GM12874 (cell line): Measurements from ENCODE around the gene SULT1C2.

Experiments used
- TF ChIP-seq, protein P1 (sequence below): IDR thresholded peaks from 2 replicates; pipeline ENCODE4 v1.5.1; 2011; ENCODE audit warnings: low read depth, mild to moderate bottlenecking, control low read depth, low read length, moderate library complexity; ENCODE audit not compliant: insufficient read depth

Gene SULT1C2

DNA sequence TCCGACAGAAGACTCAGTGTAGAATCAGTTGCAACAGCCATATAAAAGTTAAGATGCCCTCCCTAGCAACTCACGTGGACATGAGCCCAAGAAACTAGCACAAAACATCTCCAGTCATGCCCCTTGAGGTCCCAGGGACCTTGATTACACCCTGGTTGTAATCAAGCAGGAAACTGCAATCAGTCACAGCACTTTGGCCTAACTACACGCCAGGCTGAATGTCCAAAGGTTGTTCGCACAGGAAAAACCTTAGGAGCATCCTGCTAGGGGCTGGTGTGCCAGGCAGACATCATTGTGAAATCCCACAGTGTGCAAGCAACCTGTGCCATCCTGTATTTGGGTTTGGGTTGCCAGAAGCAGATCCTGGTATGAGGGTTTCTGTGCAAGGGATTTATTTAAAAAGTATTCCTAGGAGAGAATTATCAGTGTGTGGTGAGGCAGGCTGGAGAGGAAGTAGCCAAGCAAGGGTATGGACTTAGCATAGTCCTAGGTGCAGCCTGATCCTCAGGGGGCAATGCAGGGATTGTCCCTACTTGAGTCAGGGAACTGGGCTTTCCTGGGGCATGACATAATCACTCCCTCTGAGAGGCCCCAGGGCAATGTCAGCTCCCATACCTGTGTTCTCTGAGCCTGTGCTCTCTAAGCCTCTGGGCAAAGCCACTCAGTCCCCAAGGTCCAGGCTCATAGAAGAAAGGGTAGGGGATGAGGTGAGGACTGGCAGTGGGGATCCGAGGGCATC lies 17.8 kb upstream of the SULT1C2 start:
- TF ChIP-seq, protein P1, sequence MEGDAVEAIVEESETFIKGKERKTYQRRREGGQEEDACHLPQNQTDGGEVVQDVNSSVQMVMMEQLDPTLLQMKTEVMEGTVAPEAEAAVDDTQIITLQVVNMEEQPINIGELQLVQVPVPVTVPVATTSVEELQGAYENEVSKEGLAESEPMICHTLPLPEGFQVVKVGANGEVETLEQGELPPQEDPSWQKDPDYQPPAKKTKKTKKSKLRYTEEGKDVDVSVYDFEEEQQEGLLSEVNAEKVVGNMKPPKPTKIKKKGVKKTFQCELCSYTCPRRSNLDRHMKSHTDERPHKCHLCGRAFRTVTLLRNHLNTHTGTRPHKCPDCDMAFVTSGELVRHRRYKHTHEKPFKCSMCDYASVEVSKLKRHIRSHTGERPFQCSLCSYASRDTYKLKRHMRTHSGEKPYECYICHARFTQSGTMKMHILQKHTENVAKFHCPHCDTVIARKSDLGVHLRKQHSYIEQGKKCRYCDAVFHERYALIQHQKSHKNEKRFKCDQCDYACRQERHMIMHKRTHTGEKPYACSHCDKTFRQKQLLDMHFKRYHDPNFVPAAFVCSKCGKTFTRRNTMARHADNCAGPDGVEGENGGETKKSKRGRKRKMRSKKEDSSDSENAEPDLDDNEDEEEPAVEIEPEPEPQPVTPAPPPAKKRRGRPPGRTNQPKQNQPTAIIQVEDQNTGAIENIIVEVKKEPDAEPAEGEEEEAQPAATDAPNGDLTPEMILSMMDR: no peak

DNA sequence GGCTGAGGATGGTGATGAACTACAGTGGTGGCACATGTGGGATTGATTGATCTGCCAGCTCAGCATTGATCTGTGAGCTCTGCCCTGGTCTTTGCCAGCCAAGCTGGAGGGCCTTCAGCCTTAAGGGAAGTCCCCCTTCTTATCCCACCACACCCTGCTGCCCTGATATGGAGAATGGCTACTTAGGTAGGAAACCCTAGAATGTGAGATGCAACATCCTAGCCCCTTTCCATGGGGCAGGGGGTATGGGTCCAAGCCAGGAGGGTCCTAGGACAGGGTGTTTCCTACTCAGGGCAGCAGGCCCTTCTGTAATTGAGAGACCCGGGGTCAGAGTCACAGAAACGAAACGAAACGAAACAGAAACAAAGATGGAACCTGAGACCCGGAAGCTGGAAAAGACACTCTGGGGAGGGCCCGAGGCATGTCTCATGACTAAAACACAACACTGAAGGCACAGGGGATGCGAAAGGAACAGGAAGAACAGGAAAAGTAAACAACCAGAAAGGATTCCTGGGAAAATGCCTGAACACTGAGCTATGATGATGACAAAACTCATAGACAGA lies 16.9 kb upstream of the SULT1C2 start:
- TF ChIP-seq, protein P1: no peak

DNA sequence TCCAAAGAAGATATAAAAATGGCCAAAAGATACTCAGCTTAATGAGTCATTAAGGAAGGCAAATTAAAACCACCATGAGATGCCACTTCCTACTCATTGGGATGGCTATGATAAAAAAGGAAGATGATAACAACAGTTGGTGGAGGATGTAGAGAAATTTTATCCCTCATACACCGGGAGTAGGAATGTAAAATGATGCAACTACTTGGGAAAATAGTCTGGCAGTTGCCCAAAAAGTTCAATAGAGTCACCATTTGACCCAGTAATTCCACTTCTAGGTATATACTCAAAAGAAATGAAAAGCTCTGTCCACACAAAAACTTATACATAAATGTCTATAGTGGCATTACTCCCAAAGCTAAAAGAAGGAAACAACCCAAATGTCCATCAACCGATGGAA lies 10.1 kb upstream of the SULT1C2 start:
- TF ChIP-seq, protein P1: no peak

DNA sequence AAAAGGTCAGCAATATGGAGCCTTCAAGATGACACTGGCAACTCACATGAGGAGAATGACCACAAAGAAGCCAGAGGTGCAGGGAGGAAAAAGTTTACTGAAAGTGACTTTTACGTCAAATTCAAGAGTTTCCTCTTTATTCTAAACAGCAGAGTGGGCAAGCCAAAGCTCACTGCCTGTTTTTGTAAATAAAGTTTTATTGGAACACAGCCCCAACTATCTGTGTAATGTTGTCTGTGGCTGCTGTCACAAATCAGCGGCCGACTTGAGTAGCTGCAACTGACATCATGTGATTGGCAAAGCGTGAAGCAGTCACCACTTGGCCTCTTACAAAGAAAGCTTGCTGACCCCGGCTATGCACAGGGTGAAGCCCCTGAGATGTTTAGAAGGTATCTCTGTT lies 9.2 kb upstream of the SULT1C2 start:
- TF ChIP-seq, protein P1: no peak

DNA sequence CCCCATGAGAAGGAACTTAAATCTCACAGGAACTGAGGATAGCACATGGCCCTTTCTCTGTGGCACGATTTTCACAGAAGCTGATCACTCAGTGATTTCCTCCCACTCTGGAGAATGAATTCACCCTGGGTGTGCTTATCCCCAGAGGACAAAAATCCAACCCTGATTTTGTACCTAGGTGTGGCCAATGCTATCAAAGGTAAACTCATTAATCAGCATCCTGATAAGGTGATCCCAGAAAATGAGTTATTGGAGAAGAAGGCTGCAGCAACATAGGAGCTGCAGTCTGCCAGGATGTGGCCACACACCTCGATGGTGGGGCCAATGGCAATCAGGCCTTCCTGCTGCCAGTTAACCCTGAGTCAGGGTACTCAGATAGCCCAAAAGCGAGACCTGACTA lies 8.2 kb upstream of the SULT1C2 start:
- TF ChIP-seq, protein P1: no peak

DNA sequence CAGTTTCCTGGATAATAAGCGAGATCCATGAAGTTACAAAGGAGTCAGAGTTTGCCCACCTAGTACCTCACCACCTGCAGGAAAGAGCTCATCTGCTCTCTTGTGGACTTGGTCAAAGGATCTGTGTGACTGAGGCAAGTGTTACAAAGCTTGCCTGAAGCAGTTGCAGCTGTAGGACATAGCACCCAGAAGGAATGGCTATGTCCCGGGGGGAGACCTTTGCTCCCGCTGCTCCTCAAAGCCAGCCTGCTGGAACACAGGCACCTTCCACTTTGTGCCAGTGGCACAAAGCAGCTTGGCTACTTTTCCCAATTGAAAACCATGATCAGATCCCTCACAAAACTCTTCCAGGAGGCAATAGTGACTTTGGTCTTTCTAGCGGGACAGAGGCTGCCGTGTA lies 3.1 kb upstream of the SULT1C2 start:
- TF ChIP-seq, protein P1: no peak

DNA sequence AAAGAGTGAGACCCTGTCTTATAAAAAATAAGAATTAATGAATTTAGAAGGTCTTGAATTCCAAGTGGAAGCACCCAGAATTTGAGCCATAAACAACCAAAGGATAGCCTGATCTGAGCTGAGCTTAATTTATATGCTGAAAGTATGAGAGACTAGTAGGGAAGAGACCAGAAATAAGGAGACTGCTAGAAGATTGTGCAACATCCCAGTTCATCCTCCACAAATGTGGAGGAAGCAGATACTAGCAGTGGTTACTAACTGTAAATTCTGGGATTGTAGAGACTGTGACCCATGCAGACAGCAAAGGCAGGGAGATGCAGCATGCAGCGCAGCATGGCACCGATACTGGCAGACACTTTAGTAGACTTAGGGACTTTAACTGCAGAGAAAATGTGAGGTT lies 1.5 kb upstream of the SULT1C2 start:
- TF ChIP-seq, protein P1: no peak
